NCI-H82 treated with DMSO at 0.1 percent for 48 hours (cell line): ENCODE results near the gene TINAGL1.

ENCODE experiments used
- DNase-seq: peaks from one replicate; lab custom pipeline; 2025; ENCODE audit not compliant: unreplicated experiment; lab: John Stamatoyannopoulos, UW

Gene TINAGL1

DNA sequence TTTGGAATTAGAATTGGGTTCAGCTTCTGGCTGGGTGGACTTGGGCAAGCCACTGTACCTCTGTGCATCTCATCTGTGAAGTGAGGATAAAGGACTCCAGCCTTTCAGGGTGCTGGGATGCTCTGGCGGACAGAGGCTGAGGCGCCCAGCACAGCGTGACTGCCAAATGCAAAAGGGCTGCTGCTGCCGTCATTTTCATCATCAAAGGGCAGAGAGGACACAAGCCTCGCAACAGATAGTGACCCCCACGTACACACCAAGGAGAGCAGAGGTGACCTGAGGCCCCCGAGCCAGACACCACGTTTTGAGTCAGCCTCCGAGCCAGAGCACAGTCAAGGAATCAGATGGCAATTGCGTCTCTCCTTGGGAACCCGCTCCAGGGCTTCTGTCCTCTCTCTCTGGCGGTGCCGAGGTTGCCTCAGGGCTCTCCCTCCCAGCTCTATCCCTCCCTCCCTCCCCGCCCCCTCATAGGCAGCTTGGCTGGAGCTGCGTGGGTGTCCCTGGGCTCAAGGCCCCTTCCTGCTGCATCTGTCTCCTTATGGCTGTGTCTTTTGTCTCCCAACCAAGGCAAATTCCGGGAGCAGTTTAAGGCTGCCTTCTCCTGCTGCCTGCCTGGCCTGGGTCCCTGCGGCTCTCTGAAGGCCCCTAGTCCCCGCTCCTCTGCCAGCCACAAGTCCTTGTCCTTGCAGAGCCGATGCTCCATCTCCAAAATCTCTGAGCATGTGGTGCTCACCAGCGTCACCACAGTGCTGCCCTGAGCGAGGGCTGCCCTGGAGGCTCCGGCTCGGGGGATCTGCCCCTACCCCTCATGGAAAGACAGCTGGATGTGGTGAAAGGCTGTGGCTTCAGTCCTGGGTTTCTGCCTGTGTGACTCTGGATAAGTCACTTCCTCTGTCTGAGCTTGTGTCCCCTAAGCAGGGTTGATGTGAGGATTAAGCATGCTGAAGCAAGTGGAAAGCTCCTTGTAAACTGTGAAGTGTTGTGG lies 50.2 kb downstream of the TINAGL1 start:
- no peak for DNase-seq

DNA sequence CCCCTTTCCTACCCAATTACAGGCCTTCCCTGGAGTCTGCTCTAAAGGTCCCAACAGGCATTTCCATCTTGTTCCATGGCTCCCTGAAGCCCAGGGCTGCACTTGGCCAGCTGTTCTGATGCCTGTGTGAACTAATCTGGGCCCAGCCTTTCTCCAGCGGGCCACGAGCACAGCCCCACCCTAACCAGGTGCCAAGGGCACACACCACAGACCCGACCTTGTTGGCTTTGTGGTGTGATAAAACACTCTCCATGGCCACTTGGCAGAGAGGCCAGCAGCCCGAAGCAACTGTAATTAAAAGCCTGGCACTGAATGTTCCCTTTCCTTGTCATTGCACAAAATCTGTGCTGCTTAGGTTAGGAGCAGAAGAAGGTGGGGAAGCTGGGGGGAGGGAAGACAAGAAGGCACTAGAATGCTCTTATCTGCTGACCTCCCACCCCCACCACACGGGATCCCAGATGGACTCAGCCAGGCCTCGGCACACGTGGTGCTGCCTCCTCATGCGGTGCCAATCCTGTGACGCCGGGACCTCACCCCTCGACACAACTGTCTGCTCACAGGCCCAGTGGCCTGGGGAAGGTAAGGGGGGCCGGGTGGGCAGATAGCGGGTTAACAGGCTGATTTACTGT lies 51.1 kb downstream of the TINAGL1 start:
- peak; percentile 25 for DNase-seq

DNA sequence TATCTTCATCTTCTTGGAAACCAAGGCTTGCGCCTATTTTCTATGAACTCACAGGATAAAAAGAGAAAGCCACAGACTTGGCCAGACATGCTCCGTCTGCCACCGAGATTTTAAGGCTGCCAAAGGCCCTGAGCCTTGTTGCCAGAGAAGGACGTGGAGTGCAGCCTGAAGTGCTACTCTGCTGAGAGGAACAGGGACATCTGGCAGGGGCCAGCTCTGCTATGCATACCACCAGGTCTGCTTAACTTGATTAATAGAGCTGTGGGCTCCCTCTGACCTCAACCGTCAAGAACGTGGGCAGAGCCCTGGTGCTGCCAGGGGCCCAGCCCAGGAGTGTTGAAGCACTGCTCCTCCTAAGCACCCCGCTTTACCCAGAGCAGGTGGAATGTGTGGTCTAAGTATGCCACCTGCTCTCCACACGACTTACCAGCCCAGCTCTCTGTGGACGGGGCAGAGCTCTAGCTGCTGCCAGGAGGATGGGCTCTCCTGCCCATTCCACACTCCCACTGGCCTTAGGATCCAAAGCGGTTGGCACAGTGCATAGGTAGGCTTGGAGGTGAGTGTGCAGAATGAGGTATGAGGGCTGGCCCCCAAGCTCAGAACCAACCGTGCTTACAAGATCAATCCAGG lies 51.7 kb downstream of the TINAGL1 start:
- peak; percentile 18 for DNase-seq

DNA sequence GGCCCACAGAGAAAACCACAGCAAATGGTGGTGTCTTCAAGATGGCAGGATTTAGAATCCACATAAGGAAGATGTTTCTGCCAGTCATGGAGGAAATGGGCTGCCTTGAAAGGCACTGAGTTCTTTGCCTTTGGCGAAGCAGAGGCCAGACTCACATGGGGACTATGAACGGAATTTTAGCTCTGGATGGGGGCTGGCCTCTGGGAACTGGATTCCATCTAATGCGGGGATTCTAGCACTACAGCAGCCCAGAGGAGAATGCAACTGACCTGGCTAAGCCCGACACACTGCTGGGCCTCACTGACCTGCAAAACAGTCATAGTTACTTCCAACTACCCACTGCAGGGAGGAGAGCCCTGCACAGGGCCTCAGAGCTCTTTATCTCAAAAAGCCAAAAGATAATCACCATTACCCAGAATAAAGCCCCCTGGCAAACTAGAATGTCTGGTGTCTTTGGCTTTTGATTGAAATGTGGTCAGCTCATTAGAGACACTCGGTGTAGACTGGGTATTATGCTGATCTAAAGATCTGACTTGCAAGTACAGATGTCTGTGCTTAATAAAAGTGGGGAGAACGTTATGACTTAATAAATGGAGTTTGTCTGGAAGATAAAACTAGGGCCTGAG lies 52.7 kb downstream of the TINAGL1 start:
- DNase-seq: no peak

DNA sequence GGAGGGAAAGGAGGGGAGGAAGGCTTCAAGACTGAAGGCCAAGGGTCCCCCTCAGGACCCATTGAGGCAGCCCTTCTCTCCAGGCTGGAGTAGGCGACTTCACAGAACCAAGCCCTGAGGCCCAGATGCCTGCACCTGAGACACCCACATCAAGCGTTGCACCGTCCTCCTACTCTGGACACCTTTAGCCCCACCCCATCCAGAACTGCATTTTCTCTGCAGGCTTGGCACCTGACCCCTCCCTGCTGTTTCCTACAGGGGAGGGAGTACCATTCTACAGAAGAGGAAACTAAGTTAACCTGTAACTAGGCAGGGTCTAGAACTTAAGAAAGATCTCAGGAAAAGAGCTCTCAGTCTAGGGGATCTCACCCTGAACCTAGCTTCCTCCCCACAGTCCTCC lies 56.3 kb downstream of the TINAGL1 start:
- DNase-seq: no peak

DNA sequence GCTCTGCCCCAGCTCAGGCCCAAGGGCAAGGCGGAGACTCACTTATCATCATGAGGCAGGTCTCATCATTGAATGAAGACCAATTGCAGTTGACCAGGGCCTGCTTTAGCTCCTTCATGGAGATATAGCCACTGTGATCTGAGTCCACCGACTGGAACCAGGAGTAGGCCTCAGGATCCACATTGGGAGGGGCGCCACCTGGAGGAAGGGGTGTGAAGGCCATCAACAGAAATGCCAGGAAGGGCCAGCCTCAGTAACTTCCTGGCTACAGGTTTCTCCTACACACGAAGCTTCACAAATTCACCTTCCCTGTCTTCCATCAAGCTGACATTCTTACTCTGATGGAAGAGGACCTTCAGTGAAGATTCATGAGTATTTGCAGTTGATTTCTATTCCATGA lies 56.8 kb downstream of the TINAGL1 start:
- no peak for DNase-seq
